ENCODE data around the gene PNMT. TPM values are rescaled to one million over a fixed set of nuclear protein-coding genes. Genes with fewer than 3 reads are reported as not detected.

PNMT gene
- total and polyA plus RNA-seq, 2 of the 13 experiments (the other 11 are each of a cell fraction or from before 2014, with no cell fraction given): 0.25 TPM; not detected in 1

DNA sequence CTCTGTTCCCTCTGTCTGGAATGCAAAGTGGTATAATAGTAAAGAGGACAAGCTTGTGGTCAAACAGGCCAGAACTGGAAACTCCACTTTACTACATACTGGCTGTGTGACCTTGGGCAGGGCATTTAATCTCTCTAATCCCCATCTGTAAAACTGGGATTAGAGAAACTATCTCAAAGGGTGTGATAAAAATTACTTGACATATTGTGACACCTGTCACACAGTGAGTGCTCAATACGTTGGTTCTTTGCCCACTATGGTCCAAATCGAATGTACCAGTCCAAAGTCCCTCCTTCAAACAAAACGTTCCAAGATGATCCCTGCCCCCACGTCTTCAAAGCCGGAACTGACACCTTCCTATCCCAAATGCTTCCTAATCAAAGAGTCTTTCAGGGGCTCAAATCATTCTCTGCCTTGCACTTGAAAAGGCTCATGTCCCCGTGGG is 18.9 kb downstream of the PNMT start (continued):
- TF ChIP-seq, protein P1, sequence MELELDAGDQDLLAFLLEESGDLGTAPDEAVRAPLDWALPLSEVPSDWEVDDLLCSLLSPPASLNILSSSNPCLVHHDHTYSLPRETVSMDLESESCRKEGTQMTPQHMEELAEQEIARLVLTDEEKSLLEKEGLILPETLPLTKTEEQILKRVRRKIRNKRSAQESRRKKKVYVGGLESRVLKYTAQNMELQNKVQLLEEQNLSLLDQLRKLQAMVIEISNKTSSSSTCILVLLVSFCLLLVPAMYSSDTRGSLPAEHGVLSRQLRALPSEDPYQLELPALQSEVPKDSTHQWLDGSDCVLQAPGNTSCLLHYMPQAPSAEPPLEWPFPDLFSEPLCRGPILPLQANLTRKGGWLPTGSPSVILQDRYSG (CRISPR knock-in tag; IDR thresholded peaks at IDR 0.05): no peak
- TF ChIP-seq GTF3A (CRISPR knock-in tag; conservative IDR thresholded peaks at IDR 0.05): no peak
- TF ChIP-seq, protein P2, sequence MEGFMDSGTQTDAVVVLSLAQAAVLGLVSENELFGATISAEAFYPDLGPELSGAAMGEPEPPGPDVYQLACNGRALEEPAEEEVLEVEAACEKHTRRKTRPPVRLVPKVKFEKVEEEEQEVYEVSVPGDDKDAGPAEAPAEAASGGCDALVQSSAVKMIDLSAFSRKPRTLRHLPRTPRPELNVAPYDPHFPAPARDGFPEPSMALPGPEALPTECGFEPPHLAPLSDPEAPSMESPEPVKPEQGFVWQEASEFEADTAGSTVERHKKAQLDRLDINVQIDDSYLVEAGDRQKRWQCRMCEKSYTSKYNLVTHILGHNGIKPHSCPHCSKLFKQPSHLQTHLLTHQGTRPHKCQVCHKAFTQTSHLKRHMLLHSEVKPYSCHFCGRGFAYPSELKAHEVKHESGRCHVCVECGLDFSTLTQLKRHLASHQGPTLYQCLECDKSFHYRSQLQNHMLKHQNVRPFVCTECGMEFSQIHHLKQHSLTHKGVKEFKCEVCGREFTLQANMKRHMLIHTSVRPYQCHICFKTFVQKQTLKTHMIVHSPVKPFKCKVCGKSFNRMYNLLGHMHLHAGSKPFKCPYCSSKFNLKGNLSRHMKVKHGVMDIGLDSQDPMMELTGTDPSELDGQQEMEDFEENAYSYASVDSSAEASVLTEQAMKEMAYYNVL (CRISPR knock-in tag; IDR thresholded peaks at IDR 0.05; ENCODE audit: borderline replicate concordance): no peak
- TF ChIP-seq NCOA2 (CRISPR knock-in tag; IDR thresholded peaks at IDR 0.05): peak; percentile 64
- no peak for TF ChIP-seq GPN1 (CRISPR knock-in tag; IDR thresholded peaks at IDR 0.05; ENCODE audit: borderline replicate concordance)
- TF ChIP-seq ZNF703 (CRISPR knock-in tag; IDR thresholded peaks at IDR 0.05; ENCODE audit: borderline replicate concordance): no peak
- TF ChIP-seq ARNTL (CRISPR knock-in tag; IDR thresholded peaks at IDR 0.05): peak; percentile 57; the same call in 1 of the 2 replicates
- TF ChIP-seq FOXC1 (CRISPR knock-in tag; IDR thresholded peaks at IDR 0.05; ENCODE audit: borderline replicate concordance): no peak
- TF ChIP-seq MED8 (CRISPR knock-in tag; IDR thresholded peaks at IDR 0.05; ENCODE audit: insufficient replicate concordance): peak; percentile 47
- TF ChIP-seq, protein P3, sequence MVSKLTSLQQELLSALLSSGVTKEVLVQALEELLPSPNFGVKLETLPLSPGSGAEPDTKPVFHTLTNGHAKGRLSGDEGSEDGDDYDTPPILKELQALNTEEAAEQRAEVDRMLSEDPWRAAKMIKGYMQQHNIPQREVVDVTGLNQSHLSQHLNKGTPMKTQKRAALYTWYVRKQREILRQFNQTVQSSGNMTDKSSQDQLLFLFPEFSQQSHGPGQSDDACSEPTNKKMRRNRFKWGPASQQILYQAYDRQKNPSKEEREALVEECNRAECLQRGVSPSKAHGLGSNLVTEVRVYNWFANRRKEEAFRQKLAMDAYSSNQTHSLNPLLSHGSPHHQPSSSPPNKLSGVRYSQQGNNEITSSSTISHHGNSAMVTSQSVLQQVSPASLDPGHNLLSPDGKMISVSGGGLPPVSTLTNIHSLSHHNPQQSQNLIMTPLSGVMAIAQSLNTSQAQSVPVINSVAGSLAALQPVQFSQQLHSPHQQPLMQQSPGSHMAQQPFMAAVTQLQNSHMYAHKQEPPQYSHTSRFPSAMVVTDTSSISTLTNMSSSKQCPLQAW (CRISPR knock-in tag; IDR thresholded peaks at IDR 0.05): no peak
- TF ChIP-seq ZIK1 (CRISPR knock-in tag; IDR thresholded peaks at IDR 0.05; ENCODE audit: borderline replicate concordance, low read depth): no peak
- TF ChIP-seq NR3C1 (CRISPR knock-in tag; IDR thresholded peaks at IDR 0.05): no peak
- TF ChIP-seq ZNF543 (CRISPR knock-in tag; IDR thresholded peaks at IDR 0.05): no peak
- no peak for TF ChIP-seq ZNF234 (CRISPR knock-in tag; conservative IDR thresholded peaks at IDR 0.05)
- TF ChIP-seq RFXAP (CRISPR knock-in tag; IDR thresholded peaks at IDR 0.05; ENCODE audit: borderline replicate concordance): no peak
- no peak for TF ChIP-seq GABPB1 (CRISPR knock-in tag; IDR thresholded peaks at IDR 0.05)
- no peak for TF ChIP-seq ZNF224 (CRISPR knock-in tag; IDR thresholded peaks at IDR 0.05)
- peak; percentile 7; the same call in 1 of the 2 replicates for TF ChIP-seq NAIF1 (CRISPR knock-in tag; IDR thresholded peaks at IDR 0.05; ENCODE audit: borderline replicate concordance)
- TF ChIP-seq ZNF577 (CRISPR knock-in tag; IDR thresholded peaks at IDR 0.05; ENCODE audit: borderline replicate concordance, low read depth): no peak
